ENCODE data around the gene IDH3G.

Gene IDH3G

GRCh38 chrX:153761863-153762262, 32.3 kb downstream of the IDH3G start:
- Histone ChIP-seq H3K27ac (ENCODE audit: extremely low read depth, low read depth, low read length) (no peak overlapping the region), H3K36me3 (ENCODE audit: control insufficient read depth in 2 of 2, insufficient read depth in 1 of 2, low read length in 2 of 2) (no peaks in the 10 kb centered on the region), H3K4me3 (ENCODE audit: low read depth, low read length) (no peak overlapping the region), H3K9me3 (ENCODE audit: control insufficient read depth, insufficient read depth, low read depth, low read length) (peaks cover 2% of the 10 kb centered on the region; the same call in 1 of the 2 replicates), H3K4me1 (ENCODE audit: control insufficient read depth, insufficient read depth, low read length) (0 out of 2 replicates have a peak, but pooled peaks cover 3% of the 10 kb centered on the region)
- no peak for TF ChIP-seq MEIS1 (CRISPR knock-in tag; IDR thresholded peaks at IDR 0.05; ENCODE audit: borderline replicate concordance)
- ChIA-PET POLR2A (no interaction called here), CTCF (interaction anchor here (0.6 kb wide), 2 partner anchors 13 to 18 kb away, joined by 3 read pairs; no protein-coding TSS in a partner anchor)

- Histone ChIP-seq H3K4me3 (ENCODE audit: low read depth, low read length) (no peak overlapping the region), H3K27ac (ENCODE audit: extremely low read depth, low read depth, low read length) (no peak overlapping the region), H3K9me3 (ENCODE audit: control insufficient read depth, insufficient read depth, low read depth, low read length) (peaks cover 4% of the 10 kb centered on the region; the same call in 1 of the 2 replicates), H3K36me3 (ENCODE audit: control insufficient read depth in 2 of 2, insufficient read depth in 1 of 2, low read length in 2 of 2) (no peaks in the 10 kb centered on the region), H3K4me1 (ENCODE audit: control insufficient read depth, insufficient read depth, low read length) (no peaks in the 10 kb centered on the region)
- TF ChIP-seq ZNF2 (tag by site-specific recombination; IDR thresholded peaks at IDR 0.05), result no peak
- TF ChIP-seq ZSCAN18 (tag by site-specific recombination; IDR thresholded peaks at IDR 0.05), result no peak
- no peak for TF ChIP-seq ZNF10 (tag by site-specific recombination; IDR thresholded peaks at IDR 0.05)
- no peak for TF ChIP-seq ZNF214 (tag by site-specific recombination; IDR thresholded peaks at IDR 0.05; ENCODE audit: borderline replicate concordance)
- no peak for TF ChIP-seq ZNF324 (tag by site-specific recombination; IDR thresholded peaks at IDR 0.05)
- TF ChIP-seq ZNF248 (tag by site-specific recombination; IDR thresholded peaks at IDR 0.05), result no peak
- TF ChIP-seq ZNF223 (tag by site-specific recombination; IDR thresholded peaks at IDR 0.05), result no peak
- TF ChIP-seq PRDM1 (tag by site-specific recombination; IDR thresholded peaks at IDR 0.05), result no peak
- TF ChIP-seq ELK4 (IDR thresholded peaks at IDR 0.05; ENCODE audit: borderline replicate concordance, low read depth, low read length), result no peak
- no peak for TF ChIP-seq ZBTB17 (tag by site-specific recombination; IDR thresholded peaks at IDR 0.05)
- TF ChIP-seq ZNF274 (IDR thresholded peaks at IDR 0.05; ENCODE audit: low read length), result no peak
- TF ChIP-seq ZNF274 (tag by site-specific recombination; IDR thresholded peaks at IDR 0.05; ENCODE audit: borderline replicate concordance), result no peak
- no peak for TF ChIP-seq ZNF239 (tag by site-specific recombination; IDR thresholded peaks at IDR 0.05)
- no peak for TF ChIP-seq TCF7L2 (IDR thresholded peaks at IDR 0.05; ENCODE audit: borderline replicate concordance, low read depth, low read length)
- TF ChIP-seq ZNF404 (tag by site-specific recombination; IDR thresholded peaks at IDR 0.05), result no peak
- TF ChIP-seq ZNF621 (tag by site-specific recombination; IDR thresholded peaks at IDR 0.05), result no peak
- TF ChIP-seq ZNF530 (tag by site-specific recombination; IDR thresholded peaks at IDR 0.05; ENCODE audit: low read depth), result no peak
- POLR2A ChIA-PET, result no interaction called here
- CTCF ChIA-PET, result interaction anchor here (0.7 to 0.8 kb wide), 2 partner anchors 8 to 24 kb away, joined by 3 read pairs; no protein-coding TSS in a partner anchor
Observed at GRCh38 chrX:153755136-153755535, 39.0 kb downstream of the IDH3G start.

- H3K4me1 ChIP-seq (ENCODE audit: control insufficient read depth, insufficient read depth, low read length), result no peaks in the 10 kb centered on the region
- no peaks in the 10 kb centered on the region for H3K36me3 ChIP-seq (ENCODE audit: control insufficient read depth in 2 of 2, insufficient read depth in 1 of 2, low read length in 2 of 2)
- H3K4me3 ChIP-seq (ENCODE audit: low read depth, low read length), result no peak overlapping the region
- H3K27ac ChIP-seq (ENCODE audit: extremely low read depth, low read depth, low read length), result no peak overlapping the region
- POLR2A ChIA-PET, result no interaction called here
- CTCF ChIA-PET, result interaction anchor here (0.6 to 1.2 kb wide), 2 partner anchors 150 to 808 kb away, joined by 3 read pairs; no protein-coding TSS in a partner anchor
- H3K9me3 ChIP-seq (ENCODE audit: control insufficient read depth, insufficient read depth, low read depth, low read length), result no peaks in the 10 kb centered on the region
- TF ChIP-seq ZNF777 (tag by site-specific recombination; IDR thresholded peaks at IDR 0.05; ENCODE audit: borderline replicate concordance) (no peak), ZNF658 (tag by site-specific recombination; IDR thresholded peaks at IDR 0.05) (no peak), ZBTB20 (tag by site-specific recombination; IDR thresholded peaks at IDR 0.05) (no peak), ZBTB49 (tag by site-specific recombination; IDR thresholded peaks at IDR 0.05; ENCODE audit: low read depth) (no peak), ZBTB44 (tag by site-specific recombination; IDR thresholded peaks at IDR 0.05) (no peak), ZSCAN30 (tag by site-specific recombination; IDR thresholded peaks at IDR 0.05) (no peak), EGR2 (tag by site-specific recombination; IDR thresholded peaks at IDR 0.05; ENCODE audit: low read depth) (no peak), MZF1 (tag by site-specific recombination; IDR thresholded peaks at IDR 0.05; ENCODE audit: borderline replicate concordance) (no peak), ZNF624 (tag by site-specific recombination; IDR thresholded peaks at IDR 0.05) (no peak)
Observed at GRCh38 chrX:153750127-153750774, 43.9 kb downstream of the IDH3G start.

Measured in HEK293 (cell line).